Measurements from ENCODE around the gene KCTD2.

Gene KCTD2

DNA sequence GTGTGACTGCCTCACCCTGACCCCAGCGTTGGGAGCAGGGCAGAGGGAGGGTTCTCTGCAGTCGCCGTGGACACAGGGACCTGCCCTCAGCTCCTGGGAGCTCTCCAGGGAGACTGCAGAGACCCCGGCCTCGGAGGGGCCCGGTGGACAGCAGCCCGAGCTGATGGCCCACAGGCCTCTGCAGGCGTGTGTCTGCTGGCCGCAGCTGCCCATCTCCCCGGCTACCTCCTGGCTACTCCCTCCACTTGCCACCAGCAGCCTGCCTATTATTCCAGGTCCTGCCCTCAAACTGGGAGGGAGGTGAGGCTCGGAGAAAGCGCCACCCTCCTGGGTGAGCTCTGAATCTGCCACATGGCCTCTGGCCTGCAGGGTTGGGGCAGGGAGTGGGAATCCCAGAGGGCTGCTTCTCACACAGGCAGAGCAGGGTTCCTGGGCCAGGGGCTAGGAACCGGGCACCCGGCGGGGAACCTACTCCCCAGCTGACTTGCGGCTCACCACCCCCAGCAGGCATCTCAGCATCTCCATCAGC lies 47.9 kb downstream of the KCTD2 start:
- TF ChIP-seq, protein P1, sequence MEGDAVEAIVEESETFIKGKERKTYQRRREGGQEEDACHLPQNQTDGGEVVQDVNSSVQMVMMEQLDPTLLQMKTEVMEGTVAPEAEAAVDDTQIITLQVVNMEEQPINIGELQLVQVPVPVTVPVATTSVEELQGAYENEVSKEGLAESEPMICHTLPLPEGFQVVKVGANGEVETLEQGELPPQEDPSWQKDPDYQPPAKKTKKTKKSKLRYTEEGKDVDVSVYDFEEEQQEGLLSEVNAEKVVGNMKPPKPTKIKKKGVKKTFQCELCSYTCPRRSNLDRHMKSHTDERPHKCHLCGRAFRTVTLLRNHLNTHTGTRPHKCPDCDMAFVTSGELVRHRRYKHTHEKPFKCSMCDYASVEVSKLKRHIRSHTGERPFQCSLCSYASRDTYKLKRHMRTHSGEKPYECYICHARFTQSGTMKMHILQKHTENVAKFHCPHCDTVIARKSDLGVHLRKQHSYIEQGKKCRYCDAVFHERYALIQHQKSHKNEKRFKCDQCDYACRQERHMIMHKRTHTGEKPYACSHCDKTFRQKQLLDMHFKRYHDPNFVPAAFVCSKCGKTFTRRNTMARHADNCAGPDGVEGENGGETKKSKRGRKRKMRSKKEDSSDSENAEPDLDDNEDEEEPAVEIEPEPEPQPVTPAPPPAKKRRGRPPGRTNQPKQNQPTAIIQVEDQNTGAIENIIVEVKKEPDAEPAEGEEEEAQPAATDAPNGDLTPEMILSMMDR (conservative IDR thresholded peaks at IDR 0.05; ENCODE audit: low read depth): no peak
- POLR2A ChIA-PET (ENCODE audit: low non-redundant PET): no interaction called here
- H3K27ac ChIP-seq: peak overlapping the region; percentile 98
- DNase-seq (ENCODE audit: low spot score): no peak
- CTCF ChIA-PET: interaction anchor here (1.1 kb wide), 2 partner anchors 36 to 133 kb away, joined by 3 read pairs; no protein-coding TSS in a partner anchor

DNA sequence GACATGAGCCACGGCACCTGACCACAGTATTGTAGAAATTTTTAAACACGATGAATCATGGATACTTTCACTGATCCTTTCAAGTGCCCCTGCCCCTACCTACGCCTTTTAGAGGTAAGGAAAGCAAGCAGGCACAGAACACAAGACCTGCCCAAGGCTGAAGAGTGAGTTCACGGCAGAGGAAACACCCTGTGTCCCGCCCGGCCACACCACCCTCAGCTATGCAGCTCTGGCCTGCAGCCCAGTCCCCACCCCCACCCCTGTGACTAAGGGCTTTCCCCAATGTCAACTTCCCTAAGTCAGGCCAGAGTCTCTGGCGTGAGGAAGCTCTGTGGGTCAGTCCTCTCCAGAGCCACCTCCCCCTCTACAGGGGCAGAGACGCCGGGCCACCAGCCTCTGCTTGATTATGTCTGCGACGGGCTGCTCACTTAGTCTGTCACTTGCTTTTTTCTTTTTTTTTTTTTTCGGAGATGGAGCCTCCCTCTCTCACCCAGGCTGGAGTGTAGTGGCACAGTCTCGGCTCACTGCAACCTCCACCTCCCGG lies 49.1 kb downstream of the KCTD2 start:
- CTCF ChIA-PET: interaction anchor here (0.6 kb wide), 1 partner anchor 153 kb away, joined by 3 read pairs; no protein-coding TSS in a partner anchor

DNA sequence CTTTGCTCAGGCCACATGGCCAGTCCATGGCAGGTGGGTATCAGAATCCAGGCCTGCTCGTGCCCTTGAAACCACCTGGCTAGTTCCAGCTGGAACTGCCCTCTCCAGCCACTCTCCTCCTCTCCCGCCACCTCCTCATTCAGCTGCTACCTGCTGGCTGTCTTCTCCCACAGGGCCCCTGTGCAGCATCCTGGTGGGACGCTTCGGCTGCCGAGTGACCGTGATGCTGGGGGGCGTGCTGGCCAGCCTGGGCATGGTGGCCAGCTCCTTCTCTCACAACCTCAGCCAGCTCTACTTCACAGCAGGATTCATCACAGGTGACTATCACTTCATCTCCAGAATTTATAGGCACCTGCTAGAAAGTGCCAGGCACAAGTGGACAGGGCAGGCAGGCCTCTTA lies 50.8 kb downstream of the KCTD2 start:
- peak overlapping the region; percentile 98 for H3K27ac ChIP-seq
- ChIA-PET CTCF (no interaction called here), POLR2A (ENCODE audit: low non-redundant PET) (no interaction called here)
- TF ChIP-seq, protein P1 (conservative IDR thresholded peaks at IDR 0.05; ENCODE audit: low read depth): no peak
- no peak for DNase-seq (ENCODE audit: low spot score)

More for the DNA sequence above, 49.1 kb downstream of the KCTD2 start:
- TF ChIP-seq, protein P1 (conservative IDR thresholded peaks at IDR 0.05; ENCODE audit: low read depth): no peak
- DNase-seq (ENCODE audit: low spot score): peak; percentile 92
- H3K27ac ChIP-seq: peak overlapping the region; percentile 98
- POLR2A ChIA-PET (ENCODE audit: low non-redundant PET): interaction anchor here (0.5 to 0.7 kb wide), 2 partner anchors 87 to 349 kb away, joined by 4 to 7 read pairs; no protein-coding TSS in a partner anchor

DNA sequence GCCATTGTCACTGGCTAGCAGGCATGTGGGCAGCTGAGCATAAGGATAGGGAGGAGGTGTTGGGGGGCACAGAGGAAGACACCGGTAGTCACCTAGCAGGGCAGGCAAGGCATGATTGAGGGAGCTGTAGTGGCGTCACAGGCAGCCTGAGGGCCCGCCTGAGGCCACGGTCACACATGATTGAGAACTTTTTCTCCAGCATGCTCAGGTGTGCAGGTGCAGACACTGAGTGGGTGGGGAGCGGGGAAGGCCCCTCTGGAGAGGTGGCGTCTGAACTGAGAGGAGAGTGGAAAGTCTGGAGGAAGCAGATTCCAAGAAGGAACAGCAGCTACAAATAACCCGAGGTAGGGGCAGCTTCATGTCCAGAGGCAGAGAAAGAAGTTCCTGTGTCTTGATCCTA lies 51.8 kb downstream of the KCTD2 start:
- no peak for DNase-seq (ENCODE audit: low spot score)
- ChIA-PET POLR2A (ENCODE audit: low non-redundant PET) (no interaction called here), CTCF (no interaction called here)
- TF ChIP-seq, protein P1 (conservative IDR thresholded peaks at IDR 0.05; ENCODE audit: low read depth): no peak
- H3K27ac ChIP-seq: peak overlapping the region; percentile 98

DNA sequence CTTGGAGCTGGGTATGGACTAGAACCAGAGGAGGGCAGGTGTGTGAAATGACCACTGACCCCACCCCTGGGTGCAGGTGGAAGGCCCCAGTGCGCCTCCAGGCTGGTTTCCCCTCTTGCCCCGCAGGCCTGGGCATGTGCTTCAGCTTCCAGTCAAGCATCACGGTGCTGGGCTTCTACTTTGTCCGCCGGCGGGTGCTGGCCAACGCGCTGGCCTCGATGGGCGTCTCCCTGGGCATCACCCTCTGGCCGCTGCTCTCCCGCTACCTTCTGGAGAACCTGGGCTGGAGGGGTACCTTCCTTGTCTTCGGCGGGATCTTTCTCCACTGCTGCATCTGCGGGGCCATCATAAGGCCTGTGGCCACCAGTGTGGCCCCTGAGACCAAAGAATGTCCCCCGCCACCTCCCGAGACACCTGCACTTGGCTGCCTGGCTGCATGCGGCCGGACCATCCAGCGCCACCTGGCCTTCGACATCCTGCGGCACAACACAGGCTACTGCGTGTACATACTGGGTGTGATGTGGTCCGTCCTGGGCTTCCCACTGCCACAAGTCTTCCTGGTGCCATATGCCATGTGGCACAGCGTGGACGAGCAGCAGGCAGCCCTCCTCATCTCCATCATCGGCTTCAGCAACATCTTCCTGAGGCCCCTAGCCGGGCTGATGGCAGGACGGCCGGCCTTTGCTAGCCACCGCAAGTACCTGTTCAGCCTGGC lies 53.0 kb downstream of the KCTD2 start:
- CTCF ChIA-PET: interaction anchor here (0.7 kb wide), 1 partner anchor 24 kb away, joined by 3 read pairs; no protein-coding TSS in a partner anchor
- TF ChIP-seq, protein P1 (conservative IDR thresholded peaks at IDR 0.05; ENCODE audit: low read depth): no peak
- DNase-seq (ENCODE audit: low spot score): no peak
- POLR2A ChIA-PET (ENCODE audit: low non-redundant PET): no interaction called here
- H3K27ac ChIP-seq: peak overlapping the region; percentile 98

DNA sequence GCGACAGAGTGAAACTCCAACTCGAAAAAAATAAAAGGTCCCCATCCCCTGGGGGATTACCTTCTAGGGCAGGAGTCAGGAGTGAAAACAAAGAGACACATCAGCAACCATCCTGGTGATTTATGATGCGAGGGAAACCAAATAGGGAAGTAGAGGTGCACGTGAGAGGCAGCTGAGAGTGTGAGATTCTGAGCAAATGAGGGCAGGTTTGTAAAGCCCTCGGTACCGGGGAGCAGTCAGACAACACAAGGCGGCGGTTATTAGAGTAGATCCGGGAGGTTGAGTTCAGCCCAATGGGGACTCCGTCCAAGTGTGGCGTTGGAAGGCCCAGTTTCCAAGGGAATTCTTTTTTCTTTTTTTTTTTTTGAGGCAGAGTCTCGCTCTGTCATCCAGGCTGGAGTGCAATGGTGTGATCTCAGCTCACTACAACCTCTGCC lies 55.4 kb downstream of the KCTD2 start:
- TF ChIP-seq, protein P1 (conservative IDR thresholded peaks at IDR 0.05; ENCODE audit: low read depth): no peak
- no peak for DNase-seq (ENCODE audit: low spot score)
- POLR2A ChIA-PET (ENCODE audit: low non-redundant PET): no interaction called here
- CTCF ChIA-PET: interaction anchor here (0.7 kb wide), 1 partner anchor 91 kb away, joined by 5 read pairs; no protein-coding TSS in a partner anchor
- H3K27ac ChIP-seq: peak overlapping the region; percentile 28

Measured in RWPE1 (cell line).